ENCODE results near the gene CT47A7.
"Not testable (repeated sequence)": the region's sequence is repeated elsewhere in the genome, so short reads cannot be mapped to it uniquely, and the experiment has no call there.

Gene CT47A7

GRCh38 chrX:120956500-120956899, at the start of gene CT47A7:
CT47A7 (minus strand) TSS chrX:120956600; CDS start chrX:120956345, 255 bp downstream.
- DNase-seq (ENCODE audit: low read depth in 3 of 3), result not testable (repeated sequence)

GRCh38 chrX:121000589-121000988, 44.2 kb upstream of the CT47A7 start:
- no peak for DNase-seq (ENCODE audit: low read depth in 3 of 3)

GRCh38 chrX:120999413-120999812, 43.0 kb upstream of the CT47A7 start:
- no peak for DNase-seq (ENCODE audit: low read depth in 3 of 3)

- not testable (repeated sequence) for DNase-seq (ENCODE audit: low read depth in 3 of 3)
Observed at GRCh38 chrX:120985660-120986059, 29.3 kb upstream of the CT47A7 start, which contains the start of gene CT47A1. CT47A1 (minus strand) TSS chrX:120985760; CDS start chrX:120985529, 231 bp downstream.
